OCI-M2 (cell line): ENCODE measurements around the gene TMEM183A.

Experiments
- DNase-seq: peaks from one replicate; lab custom pipeline; 2025; ENCODE audit not compliant: unreplicated experiment; lab: John Stamatoyannopoulos, UW

The TMEM183A gene

GRCh38 chr1:203066965-203067364 is 59.8 kb downstream of the TMEM183A start:
- DNase-seq = no peak

- no peak for DNase-seq
Measured at GRCh38 chr1:203069030-203069747, 62.0 kb downstream of the TMEM183A start.

GRCh38 chr1:203072002-203072602 is 64.9 kb downstream of the TMEM183A start:
- DNase-seq = no peak

DNA sequence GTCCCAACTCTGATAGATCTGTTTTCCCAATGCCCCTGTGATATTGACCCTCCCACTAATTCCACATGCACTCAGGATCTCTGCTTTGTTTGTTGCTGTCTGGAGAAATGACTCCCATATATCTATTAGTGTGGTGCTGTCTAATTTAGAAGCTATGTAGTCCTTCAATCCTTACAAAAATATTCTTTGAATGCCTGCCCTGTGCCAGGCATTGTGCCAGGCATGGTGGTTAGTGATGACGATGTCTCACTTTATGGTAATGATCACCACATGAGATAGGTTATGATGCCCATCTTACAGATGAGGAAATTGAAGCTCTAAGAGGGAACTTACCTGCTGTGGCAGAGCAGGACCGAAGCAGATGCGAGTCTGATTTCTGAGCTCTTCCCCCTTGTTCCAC is 65.7 kb downstream of the TMEM183A start:
- DNase-seq = no peak

- no peak for DNase-seq
Measured at GRCh38 chr1:203073469-203073868, 66.3 kb downstream of the TMEM183A start.
